Naive B cell (primary cell): ENCODE measurements around the gene HOXB3. TPM values are rescaled to one million over a fixed set of nuclear protein-coding genes. Genes with fewer than 3 reads are reported as not detected.
A peak's percentile ranks its signal among the peaks of the same experiment; 100 is the strongest.

Source experiments
- ATAC-seq, 2 donors: fragments of 150-1000 bp; cut with Tn5 transposase; 2 replicates each; pipeline ENCODE4 v1.10.0; 2021; ENCODE audit warnings: low read depth in 2 of 2, mild to moderate bottlenecking in 2 of 2, moderate library complexity in 2 of 2
- DNase-seq: peaks from one replicate; pipeline ENCODE4 v3.0.0; 2022
- H3K27ac Mint-ChIP-seq, 6 donors: one replicate each; pipeline ENCODE4 v1.8.0; 2020 to 2022; ENCODE audit warnings: mild to moderate bottlenecking in 6 of 6, mixed read lengths in 6 of 6, moderate library complexity in 5 of 6, inconsistent platforms in 2 of 6
- H3K27me3 Mint-ChIP-seq, 3 donors: one replicate each; pipeline ENCODE4 v1.8.0; 2021 to 2022; ENCODE audit warnings: mixed read lengths in 3 of 3, mild to moderate bottlenecking in 1 of 3
- H3K36me3 Mint-ChIP-seq, 2 donors: one replicate each; pipeline ENCODE4 v1.8.0; 2020 to 2022; ENCODE audit warnings: mixed read lengths in 2 of 2, inconsistent platforms in 1 of 2, mild to moderate bottlenecking in 1 of 2
- H3K4me1 Mint-ChIP-seq, 3 donors: one replicate each; pipeline ENCODE4 v1.8.0; 2020 to 2022; ENCODE audit warnings: mixed read lengths in 3 of 3, inconsistent platforms in 1 of 3, mild to moderate bottlenecking in 1 of 3, moderate library complexity in 1 of 3
- H3K4me3 Mint-ChIP-seq, 8 donors: one replicate each; pipeline ENCODE4 v1.8.0; 2020 to 2022; ENCODE audit warnings: mild to moderate bottlenecking in 8 of 8, mixed read lengths in 8 of 8, moderate library complexity in 8 of 8, inconsistent platforms in 2 of 8
- H3K9me3 Mint-ChIP-seq, 7 donors: one replicate each; pipeline ENCODE4 v1.8.0; 2020 to 2022; ENCODE audit warnings: mixed read lengths in 7 of 7, mild to moderate bottlenecking in 5 of 7, inconsistent platforms in 2 of 7, moderate library complexity in 1 of 7
- polyA plus RNA-seq, 6 donors: library from polyadenylated mRNA; unstranded; fragments of 300-500 nt; fragmentation: Illumina TruSeq; gene quantifications; one replicate each; pipeline ENCODE4 v1.2.3, GENCODE V29; 2021; ENCODE audit warnings: low read depth in 6 of 6

Gene HOXB3
- polyA plus RNA-seq, 6 donors from 2014 or later, result 0.05 TPM; not detected in 5

GRCh38 chr17:48578616-48579470 is 11.2 kb downstream of the HOXB3 start:
- Mint-ChIP-seq H3K36me3 (peaks cover 0 to 8% of the 10 kb centered on the region in 2 donors), H3K4me3 (peak overlapping the region; percentile 71 to 94 (median 91)), H3K27ac (peak overlapping the region in 4 of 6 donors; percentile 54 to 94 (median 78)), H3K27me3 (peaks cover 54 to 86% (median 78%) of the 10 kb centered on the region in 3 donors), H3K9me3 (peaks cover 0 to 5% (median 0%) of the 10 kb centered on the region in 7 donors), H3K4me1 (peaks cover 43 to 60% (median 47%) of the 10 kb centered on the region in 3 donors)
- ATAC-seq (peak; percentile 35 to 45), DNase-seq (no peak)

GRCh38 chr17:48577946-48578615 is 12.0 kb downstream of the HOXB3 start, which contains the start of gene HOXB4:
Gene HOXB4, minus strand, starts transcription at chr17:48578350. Its CDS starts 31 bp downstream, at chr17:48578319.
- Mint-ChIP-seq H3K9me3 (peaks cover 0 to 5% (median 0%) of the 10 kb centered on the region in 7 donors), H3K27ac (peak within 1 kb of the TSS; percentile 29 to 94 (median 65)), H3K36me3 (peaks cover 0 to 8% of the 10 kb centered on the region in 2 donors), H3K4me1 (peaks cover 40 to 58% (median 53%) of the 10 kb centered on the region in 3 donors), H3K27me3 (peaks cover 55 to 86% (median 77%) of the 10 kb centered on the region in 3 donors), H3K4me3 (peak within 1 kb of the TSS; percentile 71 to 94 (median 91))
- DNase-seq, result peak; percentile 61
- peak; percentile 55 to 60 for ATAC-seq

GRCh38 chr17:48577330-48577945 is 12.6 kb downstream of the HOXB3 start:
- H3K27ac Mint-ChIP-seq, result peak overlapping the region in 2 of 6 donors; percentile 30 to 68
- ATAC-seq (peak in 1 of 2 donors; percentile 7), DNase-seq (no peak)
- peaks cover 0 to 5% (median 0%) of the 10 kb centered on the region in 7 donors for H3K9me3 Mint-ChIP-seq
- peaks cover 35 to 53% (median 52%) of the 10 kb centered on the region in 3 donors for H3K4me1 Mint-ChIP-seq
- H3K27me3 Mint-ChIP-seq, result peaks cover 52 to 86% (median 75%) of the 10 kb centered on the region in 3 donors
- H3K36me3 Mint-ChIP-seq, result peaks cover 0 to 8% of the 10 kb centered on the region in 2 donors
- H3K4me3 Mint-ChIP-seq, result peak overlapping the region; percentile 62 to 91 (median 86)

- DNase-seq, result no peak
- Mint-ChIP-seq H3K9me3 (peaks cover 0 to 5% (median 0%) of the 10 kb centered on the region in 7 donors), H3K4me3 (peak overlapping the region; percentile 69 to 91 (median 86)), H3K4me1 (peaks cover 35 to 52% (median 48%) of the 10 kb centered on the region in 3 donors), H3K27me3 (peaks cover 53 to 86% (median 77%) of the 10 kb centered on the region in 3 donors), H3K27ac (peak overlapping the region in 4 of 6 donors; percentile 42 to 89 (median 50)), H3K36me3 (peaks cover 0 to 8% of the 10 kb centered on the region in 2 donors)
- ATAC-seq, result no peak
Observed at GRCh38 chr17:48576479-48577309, 13.3 kb downstream of the HOXB3 start.

- H3K27ac Mint-ChIP-seq, result peak overlapping the region in 3 of 6 donors; percentile 44 to 62 (median 57)
- peaks cover 0 to 8% of the 10 kb centered on the region in 2 donors for H3K36me3 Mint-ChIP-seq
- H3K4me1 Mint-ChIP-seq, result peaks cover 35 to 46% (median 40%) of the 10 kb centered on the region in 3 donors
- peak overlapping the region in 7 of 8 donors; percentile 29 to 87 (median 68) for H3K4me3 Mint-ChIP-seq
- DNase-seq (no peak), ATAC-seq (peak; percentile 40 to 41)
- H3K27me3 Mint-ChIP-seq, result peaks cover 50 to 81% (median 77%) of the 10 kb centered on the region in 3 donors
- H3K9me3 Mint-ChIP-seq, result peaks cover 0 to 5% (median 0%) of the 10 kb centered on the region in 7 donors
Observed at GRCh38 chr17:48575673-48576478, 14.2 kb downstream of the HOXB3 start.

- Mint-ChIP-seq H3K27ac (no peak overlapping the region), H3K9me3 (peaks cover 0 to 5% (median 0%) of the 10 kb centered on the region in 7 donors), H3K36me3 (peaks cover 0 to 8% of the 10 kb centered on the region in 2 donors), H3K27me3 (peaks cover 43 to 73% (median 69%) of the 10 kb centered on the region in 3 donors), H3K4me3 (peak overlapping the region in 1 of 8 donors; percentile 54), H3K4me1 (peaks cover 28 to 39% (median 35%) of the 10 kb centered on the region in 3 donors)
- ATAC-seq, result no peak
- DNase-seq, result no peak
Observed at GRCh38 chr17:48575066-48575582, 14.9 kb downstream of the HOXB3 start.

- H3K9me3 Mint-ChIP-seq, result peaks cover 0 to 5% (median 0%) of the 10 kb centered on the region in 7 donors
- H3K4me3 Mint-ChIP-seq, result peak overlapping the region in 2 of 8 donors; percentile 3 to 59
- peaks cover 23 to 35% (median 30%) of the 10 kb centered on the region in 3 donors for H3K4me1 Mint-ChIP-seq
- no peak for DNase-seq
- H3K27ac Mint-ChIP-seq, result no peak overlapping the region
- H3K36me3 Mint-ChIP-seq, result peaks cover 0 to 8% of the 10 kb centered on the region in 2 donors
- peaks cover 38 to 68% (median 64%) of the 10 kb centered on the region in 3 donors for H3K27me3 Mint-ChIP-seq
- ATAC-seq, result no peak
Observed at GRCh38 chr17:48574505-48575065, 15.5 kb downstream of the HOXB3 start.

- H3K27me3 Mint-ChIP-seq, result peaks cover 24 to 52% (median 44%) of the 10 kb centered on the region in 3 donors
- H3K4me1 Mint-ChIP-seq, result peaks cover 12 to 26% (median 22%) of the 10 kb centered on the region in 3 donors
- no peaks in the 10 kb centered on the region for H3K36me3 Mint-ChIP-seq
- no peak for ATAC-seq
- no peak overlapping the region for H3K27ac Mint-ChIP-seq
- no peaks in the 10 kb centered on the region for H3K9me3 Mint-ChIP-seq
- no peak for DNase-seq
- H3K4me3 Mint-ChIP-seq, result no peak overlapping the region
Observed at GRCh38 chr17:48571826-48572417, 18.1 kb downstream of the HOXB3 start.

- H3K27me3 Mint-ChIP-seq, result peaks cover 24 to 46% (median 41%) of the 10 kb centered on the region in 3 donors
- no peak overlapping the region for H3K4me3 Mint-ChIP-seq
- DNase-seq (no peak), ATAC-seq (no peak)
- no peaks in the 10 kb centered on the region for H3K36me3 Mint-ChIP-seq
- no peaks in the 10 kb centered on the region for H3K9me3 Mint-ChIP-seq
- H3K27ac Mint-ChIP-seq, result no peak overlapping the region
- H3K4me1 Mint-ChIP-seq, result peaks cover 9 to 23% (median 18%) of the 10 kb centered on the region in 3 donors
Observed at GRCh38 chr17:48571024-48571818, 18.8 kb downstream of the HOXB3 start.

GRCh38 chr17:48570325-48571023 is 19.6 kb downstream of the HOXB3 start:
- Mint-ChIP-seq H3K27me3 (peaks cover 24 to 40% (median 35%) of the 10 kb centered on the region in 3 donors), H3K9me3 (no peaks in the 10 kb centered on the region), H3K4me1 (peaks cover 4 to 17% (median 11%) of the 10 kb centered on the region in 3 donors), H3K4me3 (no peak overlapping the region), H3K36me3 (no peaks in the 10 kb centered on the region), H3K27ac (no peak overlapping the region)
- DNase-seq, result no peak
- ATAC-seq, result no peak
